ENCODE data around the gene EHMT1.

DNA sequence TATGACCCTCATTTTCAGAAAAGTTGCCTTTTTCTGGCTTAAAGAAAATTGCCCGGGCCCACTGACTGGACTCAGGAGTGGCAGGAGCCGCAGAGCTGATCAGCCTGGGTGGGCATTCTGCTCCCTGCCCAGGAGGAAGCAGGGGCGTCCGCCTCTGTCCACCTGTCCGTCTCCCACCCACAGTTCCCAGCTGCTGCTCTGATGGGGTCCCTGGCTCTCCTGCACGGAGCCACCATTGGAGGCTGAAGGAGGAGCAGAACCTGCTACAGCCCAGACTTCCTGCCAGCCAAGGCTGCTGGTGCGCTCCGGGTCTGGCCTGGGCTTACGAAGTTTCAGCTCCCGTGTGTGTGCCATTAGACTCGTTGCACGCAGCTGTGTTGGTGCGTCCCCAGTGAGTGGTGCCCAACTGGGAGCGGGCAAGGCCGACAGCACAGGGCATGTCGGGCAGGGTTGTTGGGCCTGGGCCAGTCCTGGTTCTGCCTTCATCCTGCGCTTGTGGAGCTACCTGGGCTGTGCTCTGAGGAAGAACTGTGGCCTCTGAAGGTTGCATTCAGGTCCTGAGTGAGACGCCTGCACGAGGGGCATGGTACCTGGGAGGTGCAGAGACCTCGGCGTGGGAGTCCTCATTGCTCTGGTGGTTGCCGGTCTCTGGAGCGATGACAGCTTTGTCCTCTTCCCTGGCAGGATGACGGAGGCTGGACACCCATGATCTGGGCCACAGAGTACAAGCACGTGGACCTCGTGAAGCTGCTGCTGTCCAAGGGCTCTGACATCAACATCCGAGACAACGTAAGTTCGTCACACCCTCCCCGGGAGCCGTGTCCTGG lies 181.6 kb downstream of the EHMT1 start:
- TF ChIP-seq ELF4 (IDR thresholded peaks at IDR 0.05) (no peak), CTBP1 (IDR thresholded peaks at IDR 0.05; ENCODE audit: borderline replicate concordance) (no peak), FOXK2 (IDR thresholded peaks at IDR 0.05) (no peak), NFRKB (IDR thresholded peaks at IDR 0.05) (no peak), FOXM1 (IDR thresholded peaks at IDR 0.05; ENCODE audit: borderline replicate concordance) (no peak), FOXA1 (IDR thresholded peaks at IDR 0.05) (no peak), TARDBP (IDR thresholded peaks at IDR 0.05) (no peak), HDGF (IDR thresholded peaks at IDR 0.05; ENCODE audit: borderline replicate concordance) (no peak), ARNT (IDR thresholded peaks at IDR 0.05) (no peak)
- TF ChIP-seq, protein P1, sequence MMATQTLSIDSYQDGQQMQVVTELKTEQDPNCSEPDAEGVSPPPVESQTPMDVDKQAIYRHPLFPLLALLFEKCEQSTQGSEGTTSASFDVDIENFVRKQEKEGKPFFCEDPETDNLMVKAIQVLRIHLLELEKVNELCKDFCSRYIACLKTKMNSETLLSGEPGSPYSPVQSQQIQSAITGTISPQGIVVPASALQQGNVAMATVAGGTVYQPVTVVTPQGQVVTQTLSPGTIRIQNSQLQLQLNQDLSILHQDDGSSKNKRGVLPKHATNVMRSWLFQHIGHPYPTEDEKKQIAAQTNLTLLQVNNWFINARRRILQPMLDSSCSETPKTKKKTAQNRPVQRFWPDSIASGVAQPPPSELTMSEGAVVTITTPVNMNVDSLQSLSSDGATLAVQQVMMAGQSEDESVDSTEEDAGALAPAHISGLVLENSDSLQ (IDR thresholded peaks at IDR 0.05), result no peak

All from HEK293T (cell line).